Keratinocyte (primary cell): ENCODE results near the gene ATE1.

Source experiments
- CTCF ChIP-seq, 3 experiments: IDR thresholded peaks in 1 of 3; conservative IDR thresholded peaks in 1 of 3; optimal IDR thresholded peaks in 1 of 3; 2 replicates in 2 of 3; 3 replicates in 1 of 3; pipeline versions ENCODE3 to v1.5.1; 2011; ENCODE audit warnings: low read length in 3 of 3, mild to moderate bottlenecking in 3 of 3, moderate library complexity in 2 of 3, control low read depth in 1 of 3, inconsistent platforms in 1 of 3; ENCODE audit not compliant: insufficient read depth in 2 of 3; ENCODE audit errors: extremely low read depth in 1 of 3
- EZH2 ChIP-seq: IDR thresholded peaks from one replicate; pipeline ENCODE4 v1.6.1; 2012; ENCODE audit warnings: inconsistent platforms, mild to moderate bottlenecking, low read length, moderate library complexity

- no peak for TF ChIP-seq CTCF (optimal IDR thresholded peaks at IDR 0.05 in 1 of 3, IDR thresholded peaks at IDR 0.05 in 1 of 3, conservative IDR thresholded peaks at IDR 0.05 in 1 of 3; ENCODE audit: extremely low read depth in 1 of 3, insufficient read depth in 2 of 3, low read length in 3 of 3)
- no peak for TF ChIP-seq EZH2
These were observed 1.7 kb downstream of the ATE1 start for GRCh38 chr10:121926157-121926556.
